Suppressor macrophage treated with lipopolysaccharide for 1 hour (primary cell): Measurements from ENCODE around the gene ANKRD40.
"Not testable (repeated sequence)": the region's sequence is repeated elsewhere in the genome, so short reads cannot be mapped to it uniquely, and the experiment has no call there.

ENCODE experiments used
- DNase-seq, 3 donors: peaks; one replicate each; pipeline ENCODE4 v3.0.0-alpha.2; 2020 to 2022

The ANKRD40 gene

GRCh38 chr17:50710650-50711049, 2.9 kb upstream of the ANKRD40 start:
- DNase-seq, result no peak

- DNase-seq, result no peak
Observed at GRCh38 chr17:50710025-50710424, 2.3 kb upstream of the ANKRD40 start.

GRCh38 chr17:50709053-50709452, 1.3 kb upstream of the ANKRD40 start:
- not testable (repeated sequence) for DNase-seq

- DNase-seq, result peak in 2 of 3 donors; percentile 14 to 22
Observed at GRCh38 chr17:50708050-50709000, 611 bp upstream of the ANKRD40 start.

- DNase-seq, result no peak
Observed at GRCh38 chr17:50703162-50703561, 4.6 kb downstream of the ANKRD40 start.

- no peak for DNase-seq
Observed at GRCh38 chr17:50699410-50699809, 8.3 kb downstream of the ANKRD40 start.

GRCh38 chr17:50697663-50698272, 9.9 kb downstream of the ANKRD40 start:
- no peak for DNase-seq

- no peak for DNase-seq
Observed at GRCh38 chr17:50697062-50697461, 10.7 kb downstream of the ANKRD40 start.

- no peak for DNase-seq
Observed at GRCh38 chr17:50696365-50696879, 11.3 kb downstream of the ANKRD40 start.

- no peak for DNase-seq
Observed at GRCh38 chr17:50693036-50693682, 14.6 kb downstream of the ANKRD40 start.

GRCh38 chr17:50692448-50693035, 15.2 kb downstream of the ANKRD40 start:
- DNase-seq, result no peak

GRCh38 chr17:50691550-50692447, 15.9 kb downstream of the ANKRD40 start:
- no peak for DNase-seq

GRCh38 chr17:50690887-50691549, 16.7 kb downstream of the ANKRD40 start:
- no peak for DNase-seq

- DNase-seq, result no peak
Observed at GRCh38 chr17:50689956-50690886, 17.5 kb downstream of the ANKRD40 start.

GRCh38 chr17:50689251-50689650, 18.5 kb downstream of the ANKRD40 start:
- peak; percentile 30 to 49 (median 47) for DNase-seq

- no peak for DNase-seq
Observed at GRCh38 chr17:50688245-50688644, 19.5 kb downstream of the ANKRD40 start.

- DNase-seq, result no peak
Observed at GRCh38 chr17:50687200-50688066, 20.3 kb downstream of the ANKRD40 start.

GRCh38 chr17:50686494-50687199, 21.1 kb downstream of the ANKRD40 start:
- no peak for DNase-seq
